Colonic mucosa (tissue), 4 donors: ENCODE results near the gene S100PBP. TPM values are rescaled to one million over a fixed set of nuclear protein-coding genes. Genes with fewer than 3 reads are reported as not detected.
"Not testable (repeated sequence)": the region's sequence is repeated elsewhere in the genome, so short reads cannot be mapped to it uniquely, and the experiment has no call there.

Experiments
- DNase-seq: peaks from one replicate; pipeline ENCODE4 v3.0.0-alpha.2; 2020
- H3K27ac ChIP-seq: fragments of 200-600 bp; one replicate; pipeline ENCODE4 v1.8.0; 2021
- H3K27me3 ChIP-seq: fragments of 200-600 bp; one replicate; pipeline ENCODE4 v1.8.0; 2021
- H3K36me3 ChIP-seq: fragments of 200-600 bp; one replicate; pipeline ENCODE4 v1.8.0; 2021
- H3K4me1 ChIP-seq: fragments of 200-600 bp; one replicate; pipeline ENCODE4 v1.8.0; 2021; ENCODE audit warnings: mild to moderate bottlenecking
- H3K4me3 ChIP-seq: fragments of 200-600 bp; one replicate; pipeline ENCODE4 v1.8.0; 2021
- H3K9ac ChIP-seq, 2 donors: one replicate each; pipeline ENCODE4 v1.7.0; 2013; ENCODE audit warnings: control low read depth in 2 of 2, low read depth in 2 of 2, low read length in 2 of 2
- H3K9me3 ChIP-seq: fragments of 200-600 bp; one replicate; pipeline ENCODE4 v1.8.0; 2021
- CTCF ChIP-seq: fragments of 200-600 bp; IDR thresholded peaks from one replicate; pipeline ENCODE4 v1.8.0; 2022; ENCODE audit warnings: antibody characterized with exemption, mild to moderate bottlenecking
- intact Hi-C: fragments of 100-400 bp; cut with DNase I; formaldehyde crosslinking; loops from one replicate; pipeline ENCODE4 v1.14.1; 2022
- total RNA-seq, 2 donors: library from RNA; stranded (reverse); fragmentation: NEBNext Ultra II Directional in 1 of 2; extraction: Animal tissue kit (Norgen Biotek cat#: 25700) in 1 of 2; gene quantifications; one replicate each; pipeline ENCODE4 v1.2.1, GENCODE V29; 2021
- donor health status: healthy.
- donor health status: DM: no; HTN: no; CAD: no.
- donor health status: DM: no; HTN: no; CAD: no.

S100PBP gene
- total RNA-seq, 2 donors from 2014 or later, result 19.0 to 24.9 TPM

GRCh38 chr1:32797456-32797855, 20.0 kb upstream of the S100PBP start:
- intact Hi-C loops, result no loop called here
- no peak overlapping the region for H3K27ac ChIP-seq
- H3K27me3 ChIP-seq, result no peaks in the 10 kb centered on the region
- H3K4me1 ChIP-seq, result no peaks in the 10 kb centered on the region
- H3K9ac ChIP-seq, result no peak overlapping the region
- DNase-seq, result no peak
- no peaks in the 10 kb centered on the region for H3K36me3 ChIP-seq
- H3K9me3 ChIP-seq, result no peaks in the 10 kb centered on the region
- TF ChIP-seq CTCF, result no peak
- H3K4me3 ChIP-seq, result no peak overlapping the region

GRCh38 chr1:32798191-32798590, 19.3 kb upstream of the S100PBP start:
- H3K4me3 ChIP-seq, result no peak overlapping the region
- no peaks in the 10 kb centered on the region for H3K4me1 ChIP-seq
- intact Hi-C loops, result no loop called here
- H3K36me3 ChIP-seq, result no peaks in the 10 kb centered on the region
- no peak for TF ChIP-seq CTCF
- no peaks in the 10 kb centered on the region for H3K27me3 ChIP-seq
- no peak overlapping the region for H3K9ac ChIP-seq
- H3K27ac ChIP-seq, result no peak overlapping the region
- H3K9me3 ChIP-seq, result no peaks in the 10 kb centered on the region
- no peak for DNase-seq

- intact Hi-C loops, result no loop called here
- H3K4me1 ChIP-seq, result no peaks in the 10 kb centered on the region
- H3K27ac ChIP-seq, result no peak overlapping the region
- no peak for TF ChIP-seq CTCF
- H3K27me3 ChIP-seq, result no peaks in the 10 kb centered on the region
- H3K9ac ChIP-seq, result no peak overlapping the region
- no peak for DNase-seq
- no peaks in the 10 kb centered on the region for H3K36me3 ChIP-seq
- no peak overlapping the region for H3K4me3 ChIP-seq
- no peaks in the 10 kb centered on the region for H3K9me3 ChIP-seq
These were observed 18.6 kb upstream of the S100PBP start for GRCh38 chr1:32798679-32799416.

GRCh38 chr1:32801096-32801715, 16.2 kb upstream of the S100PBP start:
- Histone ChIP-seq H3K4me3 (no peak overlapping the region), H3K27ac (no peak overlapping the region), H3K9ac (no peak overlapping the region), H3K4me1 (no peaks in the 10 kb centered on the region), H3K36me3 (no peaks in the 10 kb centered on the region), H3K9me3 (no peaks in the 10 kb centered on the region), H3K27me3 (no peaks in the 10 kb centered on the region)
- TF ChIP-seq CTCF, result no peak
- DNase-seq, result no peak
- intact Hi-C loops, result no loop called here

GRCh38 chr1:32804460-32804859, 13.0 kb upstream of the S100PBP start:
- intact Hi-C loops, H3K4me3 ChIP-seq, H3K4me1 ChIP-seq, H3K27ac ChIP-seq, DNase-seq, H3K9me3 ChIP-seq, H3K27me3 ChIP-seq, H3K9ac ChIP-seq, H3K36me3 ChIP-seq: not testable (repeated sequence)

- no peaks in the 10 kb centered on the region for H3K4me1 ChIP-seq
- H3K9ac ChIP-seq, result no peak overlapping the region
- no peak for TF ChIP-seq CTCF
- no peaks in the 10 kb centered on the region for H3K9me3 ChIP-seq
- H3K27ac ChIP-seq, result no peak overlapping the region
- DNase-seq, result no peak
- intact Hi-C loops, result no loop called here
- no peak overlapping the region for H3K4me3 ChIP-seq
- peaks cover 13% of the 10 kb centered on the region for H3K36me3 ChIP-seq
- H3K27me3 ChIP-seq, result no peaks in the 10 kb centered on the region
These were observed 11.2 kb upstream of the S100PBP start for GRCh38 chr1:32806290-32806689.
